Sigmoid colon (tissue), 7 donors: ENCODE data around the gene WDFY2. TPM values are rescaled to one million over a fixed set of nuclear protein-coding genes. Genes with fewer than 3 reads are reported as not detected.

Experiments
- DNase-seq: peaks from one replicate; pipeline ENCODE4 v3.0.0-alpha.2; 2019
- H3K27ac ChIP-seq, 4 donors: fragments of 200-600 bp; sonication (generic); one replicate each; pipeline ENCODE4 v1.5.1; 2016 to 2019; ENCODE audit warnings: mild to moderate bottlenecking in 1 of 4
- H3K27me3 ChIP-seq, 3 donors: fragments of 200-600 bp; sonication (generic); one replicate each; pipeline ENCODE4 v1.5.1; 2019; ENCODE audit warnings: mild to moderate bottlenecking in 1 of 3
- H3K36me3 ChIP-seq, 4 donors: fragments of 200-600 bp; sonication (generic); one replicate each; pipeline ENCODE4 v1.5.1; 2016 to 2019
- H3K4me1 ChIP-seq, 4 donors: fragments of 200-600 bp; sonication (generic); one replicate each; pipeline ENCODE4 v1.5.1; 2017 to 2019
- H3K4me3 ChIP-seq, 4 donors: fragments of 200-600 bp; sonication (generic); one replicate each; pipeline ENCODE4 v1.5.1; 2017 to 2019; ENCODE audit warnings: mild to moderate bottlenecking in 2 of 4, moderate library complexity in 1 of 4
- H3K9me3 ChIP-seq, 4 donors: fragments of 200-600 bp in 3 of 4; sonication (generic) in 3 of 4; one replicate each; pipeline versions ENCODE4 v1.5.1 to v1.6.1; 2013 to 2019
- EP300 ChIP-seq, 4 donors: sonication (generic); formaldehyde crosslinking; IDR thresholded peaks; one replicate each; pipeline ENCODE4 v1.6.1; 2017; ENCODE audit warnings: antibody characterized with exemption in 4 of 4
- POLR2A ChIP-seq, 2 donors: fragments of 450-650 bp; IDR thresholded peaks; one replicate each; pipeline ENCODE4 v1.6.1; 2016; ENCODE audit warnings: antibody characterized with exemption in 2 of 2, mild to moderate bottlenecking in 2 of 2, moderate library complexity in 2 of 2
- POLR2AphosphoS5 ChIP-seq, 4 donors: sonication (generic); formaldehyde crosslinking; IDR thresholded peaks; one replicate each; pipeline ENCODE4 v1.6.1; 2017; ENCODE audit warnings: antibody characterized with exemption in 4 of 4
- WGBS, 2 donors: extraction: QIAGEN DNeasy Blood & Tissue Kit; methylation state at CpG; one replicate each; pipeline ENCODE4 v1.1.7; 2013; 5-methylcytosine and 5-hydroxymethylcytosine counted together
- intact Hi-C: fragments of 100-400 bp; cut with DNase I; formaldehyde crosslinking; loops from one replicate; pipeline ENCODE4 v1.15.1; 2023
- polyA plus RNA-seq, 3 donors: library from polyadenylated mRNA; stranded (reverse); fragments of 200-250 nt; gene quantifications; one replicate each; pipeline ENCODE4 v1.2.3, GENCODE V29; 2013
- total RNA-seq, 4 donors: library from RNA; depleted of rRNA; stranded (reverse); fragments of >200 nt; gene quantifications; one replicate each; pipeline ENCODE4 v1.1.0, GENCODE V29; 2016
- TF ChIP-seq, protein P1 (sequence below), 4 experiments: fragments of 450-650 bp in 3 of 4; fragments of 200-600 bp in 1 of 4; IDR thresholded peaks; one replicate each; pipeline ENCODE4 v1.5.1; 2016 to 2019; ENCODE audit warnings: antibody characterized with exemption in 4 of 4, mild to moderate bottlenecking in 3 of 4, moderate library complexity in 2 of 4
- donor health status: healthy with polysubstance abuse.
- donor health status: Bipolar disorder and iron deficiency.
- donor health status: healthy.

Gene WDFY2
- total and polyA plus RNA-seq, 7 donors = 0.60 to 18.3 (median 7.3) TPM

DNA sequence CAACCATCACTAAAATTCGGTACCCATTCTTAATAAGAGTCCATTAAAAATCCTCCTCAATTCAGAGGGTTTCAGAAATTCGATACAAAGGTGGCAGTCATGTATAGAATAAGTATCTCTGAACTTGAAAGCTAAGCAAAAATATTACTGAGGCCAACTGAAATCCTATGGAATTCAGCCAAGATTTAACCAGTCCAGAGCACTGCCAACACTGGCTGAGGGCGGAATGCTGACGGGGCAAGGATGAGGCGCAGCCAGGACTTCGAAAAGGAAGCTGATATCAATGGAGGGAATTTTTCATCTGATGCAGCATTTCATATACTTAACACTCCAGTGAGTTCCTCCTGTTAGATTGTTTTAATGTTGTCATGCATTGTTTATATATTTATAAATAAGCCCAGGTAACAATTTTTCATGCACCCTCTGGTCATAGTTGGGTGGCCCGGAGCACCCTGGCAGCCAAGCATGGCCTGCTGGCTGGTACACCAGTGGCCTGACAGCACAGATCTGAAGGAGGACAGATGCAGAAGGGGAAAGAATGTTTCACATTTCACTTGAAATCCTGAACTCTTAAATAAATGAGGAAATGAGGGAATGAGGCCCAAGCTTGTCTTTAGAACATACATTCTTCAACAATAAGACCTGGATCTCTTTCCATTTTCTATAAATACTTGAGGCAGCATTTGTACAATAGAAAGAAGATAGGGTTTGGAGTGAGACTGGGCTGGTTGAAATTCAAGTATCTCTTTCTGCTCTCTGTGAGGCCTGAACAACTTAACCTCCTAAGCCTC is 41.5 kb downstream of the WDFY2 start:
- Histone ChIP-seq H3K36me3 (no peaks in the 10 kb centered on the region), H3K27me3 (no peaks in the 10 kb centered on the region), H3K4me1 (peaks cover 0 to 42% (median 21%) of the 10 kb centered on the region in 4 donors), H3K27ac (peak overlapping the region in 2 of 4 donors; percentile 3 to 21), H3K4me3 (no peak overlapping the region), H3K9me3 (no peaks in the 10 kb centered on the region)
- WGBS, 2 donors = 92% methylated on average over 7 of the region's 7 CpGs
- DNase-seq = no peak
- intact Hi-C loops = no loop called here
- no peak for TF ChIP-seq POLR2A (IDR thresholded peaks at IDR 0.05)
- TF ChIP-seq POLR2AphosphoS5 (IDR thresholded peaks at IDR 0.05) = no peak
- TF ChIP-seq EP300 (IDR thresholded peaks at IDR 0.05) = no peak
- TF ChIP-seq, protein P1, sequence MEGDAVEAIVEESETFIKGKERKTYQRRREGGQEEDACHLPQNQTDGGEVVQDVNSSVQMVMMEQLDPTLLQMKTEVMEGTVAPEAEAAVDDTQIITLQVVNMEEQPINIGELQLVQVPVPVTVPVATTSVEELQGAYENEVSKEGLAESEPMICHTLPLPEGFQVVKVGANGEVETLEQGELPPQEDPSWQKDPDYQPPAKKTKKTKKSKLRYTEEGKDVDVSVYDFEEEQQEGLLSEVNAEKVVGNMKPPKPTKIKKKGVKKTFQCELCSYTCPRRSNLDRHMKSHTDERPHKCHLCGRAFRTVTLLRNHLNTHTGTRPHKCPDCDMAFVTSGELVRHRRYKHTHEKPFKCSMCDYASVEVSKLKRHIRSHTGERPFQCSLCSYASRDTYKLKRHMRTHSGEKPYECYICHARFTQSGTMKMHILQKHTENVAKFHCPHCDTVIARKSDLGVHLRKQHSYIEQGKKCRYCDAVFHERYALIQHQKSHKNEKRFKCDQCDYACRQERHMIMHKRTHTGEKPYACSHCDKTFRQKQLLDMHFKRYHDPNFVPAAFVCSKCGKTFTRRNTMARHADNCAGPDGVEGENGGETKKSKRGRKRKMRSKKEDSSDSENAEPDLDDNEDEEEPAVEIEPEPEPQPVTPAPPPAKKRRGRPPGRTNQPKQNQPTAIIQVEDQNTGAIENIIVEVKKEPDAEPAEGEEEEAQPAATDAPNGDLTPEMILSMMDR (IDR thresholded peaks at IDR 0.05) = no peak

DNA sequence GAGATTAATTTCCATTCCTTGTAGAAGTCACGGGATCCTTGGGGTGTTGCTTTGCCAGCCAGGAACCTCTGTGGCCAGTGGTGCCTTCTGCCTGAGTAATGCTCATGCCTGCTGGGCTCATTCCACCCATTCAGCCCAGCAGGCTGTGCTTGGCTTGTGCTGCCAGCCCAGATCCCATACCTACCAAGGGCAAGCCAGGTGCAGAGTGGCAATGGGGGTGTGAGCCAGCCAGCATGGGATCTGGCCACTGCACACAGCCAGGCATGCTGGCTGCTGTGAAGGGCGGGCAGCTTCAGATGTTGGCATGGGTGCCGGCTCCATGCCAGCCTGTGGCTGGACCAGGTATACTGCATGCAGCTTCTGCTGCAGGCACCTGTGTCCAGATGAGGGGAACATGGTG is 42.5 kb downstream of the WDFY2 start:
- 95 to 97% methylated on average over 3 of the region's 3 CpGs for WGBS, 2 donors
- no peak for TF ChIP-seq EP300 (IDR thresholded peaks at IDR 0.05)
- TF ChIP-seq POLR2A (IDR thresholded peaks at IDR 0.05) = no peak
- TF ChIP-seq, protein P1 (IDR thresholded peaks at IDR 0.05) = no peak
- TF ChIP-seq POLR2AphosphoS5 (IDR thresholded peaks at IDR 0.05) = no peak
- DNase-seq = no peak
- H3K27me3 ChIP-seq = no peaks in the 10 kb centered on the region
- H3K36me3 ChIP-seq = no peaks in the 10 kb centered on the region
- H3K4me3 ChIP-seq = no peak overlapping the region
- intact Hi-C loops = no loop called here
- no peaks in the 10 kb centered on the region for H3K9me3 ChIP-seq
- peak overlapping the region in 2 of 4 donors; percentile 6 to 21 for H3K27ac ChIP-seq
- H3K4me1 ChIP-seq = peaks cover 0 to 46% (median 21%) of the 10 kb centered on the region in 4 donors

- 89 to 91% methylated on average over 21 of the region's 21 CpGs for WGBS, 2 donors
- DNase-seq = no peak
- Histone ChIP-seq H3K27me3 (no peaks in the 10 kb centered on the region), H3K27ac (no peak overlapping the region), H3K36me3 (no peaks in the 10 kb centered on the region), H3K4me3 (no peak overlapping the region), H3K4me1 (peaks cover 0 to 46% (median 21%) of the 10 kb centered on the region in 4 donors), H3K9me3 (no peaks in the 10 kb centered on the region)
- intact Hi-C loops = no loop called here
- TF ChIP-seq, protein P1 (IDR thresholded peaks at IDR 0.05) = no peak
- TF ChIP-seq POLR2A (IDR thresholded peaks at IDR 0.05) (no peak), EP300 (IDR thresholded peaks at IDR 0.05) (no peak), POLR2AphosphoS5 (IDR thresholded peaks at IDR 0.05) (no peak)
These were observed 44.0 kb downstream of the WDFY2 start for GRCh38 chr13:51628059-51628852.

DNA sequence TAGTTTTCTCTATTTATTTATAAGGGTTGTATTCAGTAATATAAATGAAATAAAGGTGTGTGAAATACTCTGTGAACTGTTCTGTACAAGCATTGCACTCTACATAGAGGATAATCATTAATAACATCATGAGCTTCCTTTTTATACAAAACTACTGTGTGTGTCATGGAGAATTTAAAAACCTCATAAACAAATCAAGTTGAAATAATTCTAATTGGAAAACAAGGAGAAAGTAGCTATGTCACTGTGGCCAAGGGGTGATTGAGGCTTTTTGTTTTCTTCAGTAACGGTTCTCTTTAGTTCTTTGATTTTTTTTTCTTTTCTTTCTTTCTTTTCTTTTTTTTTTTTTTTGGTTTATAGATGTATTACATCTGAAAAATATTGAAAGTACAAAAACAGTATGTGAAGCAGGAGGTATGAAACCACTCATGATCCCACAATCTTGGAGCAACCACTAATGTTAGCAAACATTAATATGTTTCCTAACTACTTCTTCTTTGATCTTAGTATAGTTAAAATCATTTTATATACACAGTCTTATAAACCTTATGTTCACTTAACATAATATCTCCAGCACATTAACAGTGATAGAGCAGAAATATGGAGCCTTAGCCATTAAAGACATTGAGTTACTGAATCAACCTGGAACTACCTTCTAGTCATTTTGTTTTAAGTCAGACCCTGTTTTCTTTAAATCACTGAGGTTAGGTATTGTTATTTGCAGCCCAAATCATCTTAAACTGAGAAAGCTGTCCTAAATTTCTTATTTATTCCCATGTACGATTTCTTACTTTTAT is 45.4 kb downstream of the WDFY2 start:
- H3K27ac ChIP-seq = no peak overlapping the region
- no peak overlapping the region for H3K4me3 ChIP-seq
- H3K9me3 ChIP-seq = no peaks in the 10 kb centered on the region
- TF ChIP-seq POLR2A (IDR thresholded peaks at IDR 0.05) = no peak
- TF ChIP-seq POLR2AphosphoS5 (IDR thresholded peaks at IDR 0.05) = no peak
- TF ChIP-seq, protein P1 (IDR thresholded peaks at IDR 0.05) = no peak
- TF ChIP-seq EP300 (IDR thresholded peaks at IDR 0.05) = no peak
- H3K27me3 ChIP-seq = no peaks in the 10 kb centered on the region
- intact Hi-C loops = no loop called here
- DNase-seq = no peak
- peaks cover 0 to 46% (median 21%) of the 10 kb centered on the region in 4 donors for H3K4me1 ChIP-seq
- whole genome bisulfite sequencing, 2 donors = 73 to 81% methylated on average over 2 of the region's 2 CpGs
- no peaks in the 10 kb centered on the region for H3K36me3 ChIP-seq
